MG63 (cell line): ENCODE results near the gene TAC3. TPM values are rescaled to one million over a fixed set of nuclear protein-coding genes. Genes with fewer than 3 reads are reported as not detected.

Experiments used
- DNase-seq: peaks from one replicate; pipeline ENCODE4 v3.0.0-alpha.2; 2020
- H3K27me3 ChIP-seq: fragments of 250-450 bp; sonication (Bioruptor Pico); 2 replicates; pipeline ENCODE4 v1.5.1; 2020; ENCODE audit warnings: mild to moderate bottlenecking, moderate library complexity
- H3K36me3 ChIP-seq: fragments of 250-450 bp; sonication (Bioruptor Pico); 2 replicates; pipeline ENCODE4 v1.5.1; 2020; ENCODE audit warnings: mild to moderate bottlenecking, moderate library complexity
- H3K4me3 ChIP-seq: fragments of 250-450 bp; sonication (Bioruptor Pico); 2 replicates; pipeline ENCODE4 v1.5.1; 2020; ENCODE audit warnings: mild to moderate bottlenecking, moderate library complexity
- H3K9me3 ChIP-seq: fragments of 250-450 bp; sonication (Bioruptor Pico); 2 replicates; pipeline ENCODE4 v1.5.1; 2020; ENCODE audit warnings: mild to moderate bottlenecking, moderate library complexity
- total RNA-seq: library from RNA; depleted of rRNA; stranded (reverse); fragments of >200 nt; shearing (Covaris generic); gene quantifications from 2 replicates; pipeline ENCODE4 v1.2.3, GENCODE V29; 2014; ENCODE audit warnings: low replicate concordance

Gene TAC3
- total RNA-seq, 1 experiment from 2014 or later = 0.36 TPM

DNA sequence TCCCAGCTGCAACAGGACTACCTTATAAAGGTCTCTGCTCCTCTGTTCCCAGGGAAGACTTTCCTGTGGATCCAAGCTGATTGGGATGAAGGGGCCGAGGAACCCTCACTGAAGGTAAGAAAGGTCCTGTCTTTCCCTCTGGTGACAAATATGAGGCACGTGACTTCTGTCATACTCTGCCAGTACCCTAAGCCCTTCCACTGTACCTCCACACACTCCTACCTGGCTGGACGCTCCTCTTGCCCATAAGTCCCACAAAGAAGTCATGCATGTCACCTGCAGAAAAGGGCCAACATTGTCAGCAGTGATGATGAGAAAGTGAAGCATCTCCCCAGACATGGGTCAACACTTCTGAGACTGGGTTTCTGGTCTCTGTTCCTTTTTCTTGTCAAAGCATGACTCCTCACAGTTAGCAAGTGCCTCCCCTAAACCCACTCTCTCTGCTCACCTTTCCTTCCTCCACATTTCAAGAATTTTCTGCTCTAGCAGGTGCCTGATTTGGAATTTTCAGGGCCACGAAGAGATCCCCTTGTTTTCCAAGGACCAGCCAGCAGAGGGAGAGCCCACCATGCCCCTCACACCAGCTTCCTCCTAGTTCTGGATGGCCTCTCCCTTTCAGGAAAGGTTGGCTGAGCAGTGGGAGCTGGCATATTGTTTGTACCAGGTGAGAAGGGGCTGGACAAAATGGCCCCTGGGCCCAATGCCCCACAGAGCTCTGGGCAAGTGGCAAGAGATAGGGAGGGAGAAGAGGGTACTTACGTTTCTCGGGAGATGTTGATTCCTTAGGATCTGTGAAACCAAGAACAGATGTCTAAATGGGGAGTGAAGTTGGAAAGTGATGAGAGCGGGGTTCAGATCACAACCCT, 3.5 kb downstream of the TAC3 start:
- H3K27me3 ChIP-seq = 0 out of 2 replicates have a peak, but pooled peaks cover 3% of the 10 kb centered on the region
- H3K36me3 ChIP-seq = no peaks in the 10 kb centered on the region
- H3K9me3 ChIP-seq = no peaks in the 10 kb centered on the region
- no peak overlapping the region for H3K4me3 ChIP-seq
- no peak for DNase-seq

GRCh38 chr12:57011438-57012424, 4.6 kb downstream of the TAC3 start:
- DNase-seq = no peak
- Histone ChIP-seq H3K27me3 (0 out of 2 replicates have a peak, but pooled peaks cover 3% of the 10 kb centered on the region), H3K9me3 (no peaks in the 10 kb centered on the region), H3K4me3 (no peak overlapping the region), H3K36me3 (no peaks in the 10 kb centered on the region)

GRCh38 chr12:57010627-57011247, 5.6 kb downstream of the TAC3 start:
- H3K27me3 ChIP-seq = 0 out of 2 replicates have a peak, but pooled peaks cover 3% of the 10 kb centered on the region
- H3K9me3 ChIP-seq = no peaks in the 10 kb centered on the region
- H3K4me3 ChIP-seq = no peak overlapping the region
- no peak for DNase-seq
- H3K36me3 ChIP-seq = no peaks in the 10 kb centered on the region

DNA sequence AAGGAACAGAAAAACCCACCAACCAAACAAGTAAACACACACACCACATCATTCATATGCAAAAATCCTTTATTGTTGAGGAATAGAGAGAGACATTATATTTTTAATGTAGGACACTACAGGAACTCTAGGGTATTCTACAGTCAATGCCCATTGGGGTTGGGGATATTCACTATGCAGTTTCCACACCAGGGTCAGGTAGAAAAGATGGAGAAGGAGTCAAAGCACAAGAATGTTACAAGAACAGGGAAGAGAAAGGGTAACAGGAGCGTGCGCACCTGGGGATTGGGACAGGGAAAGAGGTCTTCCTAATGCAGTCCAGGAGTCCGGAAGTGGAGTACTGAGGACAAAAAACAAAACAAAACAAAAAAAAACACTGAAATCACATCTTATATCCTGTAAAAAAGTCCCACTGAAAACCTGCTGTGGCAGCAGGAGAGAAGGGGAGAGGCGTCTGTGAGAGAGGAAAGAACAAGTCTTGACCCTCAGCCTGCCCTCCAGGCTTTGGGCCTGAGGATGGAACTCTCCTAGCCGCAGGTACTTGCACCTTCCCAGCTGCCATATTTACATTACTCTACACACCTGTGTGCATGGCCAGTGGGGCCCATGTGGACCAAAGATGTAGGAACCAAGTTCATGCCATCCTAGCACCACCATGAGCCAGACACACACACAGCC, 6.2 kb downstream of the TAC3 start:
- H3K27me3 ChIP-seq = 0 out of 2 replicates have a peak, but pooled peaks cover 3% of the 10 kb centered on the region
- no peaks in the 10 kb centered on the region for H3K36me3 ChIP-seq
- H3K4me3 ChIP-seq = no peak overlapping the region
- no peak for DNase-seq
- no peaks in the 10 kb centered on the region for H3K9me3 ChIP-seq

GRCh38 chr12:57008178-57008577, 8.2 kb downstream of the TAC3 start:
- no peak overlapping the region for H3K4me3 ChIP-seq
- H3K27me3 ChIP-seq = no peaks in the 10 kb centered on the region
- DNase-seq = no peak
- no peaks in the 10 kb centered on the region for H3K9me3 ChIP-seq
- peaks cover 16% of the 10 kb centered on the region for H3K36me3 ChIP-seq

- no peaks in the 10 kb centered on the region for H3K27me3 ChIP-seq
- no peak for DNase-seq
- peak overlapping the region; percentile 37 for H3K4me3 ChIP-seq
- no peaks in the 10 kb centered on the region for H3K9me3 ChIP-seq
- H3K36me3 ChIP-seq = peaks cover 28% of the 10 kb centered on the region
Observed at GRCh38 chr12:57006809-57007475, 9.4 kb downstream of the TAC3 start.

- peaks cover 35% of the 10 kb centered on the region for H3K36me3 ChIP-seq
- peak within 1 kb of the TSS; percentile 77 for H3K4me3 ChIP-seq
- DNase-seq = peak; percentile 69
- no peaks in the 10 kb centered on the region for H3K9me3 ChIP-seq
- no peaks in the 10 kb centered on the region for H3K27me3 ChIP-seq
Observed at GRCh38 chr12:57005980-57006808, 10.1 kb downstream of the TAC3 start, which contains the start of gene ZBTB39. Gene ZBTB39 (minus strand): TSS chr12:57006546. CDS start chr12:57004917, 1,629 bp downstream.

- Histone ChIP-seq H3K4me3 (no peak overlapping the region), H3K9me3 (no peaks in the 10 kb centered on the region), H3K36me3 (peaks cover 51% of the 10 kb centered on the region), H3K27me3 (no peaks in the 10 kb centered on the region)
- DNase-seq = no peak
Observed at GRCh38 chr12:57004651-57005050, 11.7 kb downstream of the TAC3 start.

- Histone ChIP-seq H3K27me3 (no peaks in the 10 kb centered on the region), H3K36me3 (peaks cover 58% of the 10 kb centered on the region), H3K4me3 (no peak overlapping the region), H3K9me3 (no peaks in the 10 kb centered on the region)
- DNase-seq = no peak
Observed at GRCh38 chr12:57003395-57003794, 12.9 kb downstream of the TAC3 start.

DNA sequence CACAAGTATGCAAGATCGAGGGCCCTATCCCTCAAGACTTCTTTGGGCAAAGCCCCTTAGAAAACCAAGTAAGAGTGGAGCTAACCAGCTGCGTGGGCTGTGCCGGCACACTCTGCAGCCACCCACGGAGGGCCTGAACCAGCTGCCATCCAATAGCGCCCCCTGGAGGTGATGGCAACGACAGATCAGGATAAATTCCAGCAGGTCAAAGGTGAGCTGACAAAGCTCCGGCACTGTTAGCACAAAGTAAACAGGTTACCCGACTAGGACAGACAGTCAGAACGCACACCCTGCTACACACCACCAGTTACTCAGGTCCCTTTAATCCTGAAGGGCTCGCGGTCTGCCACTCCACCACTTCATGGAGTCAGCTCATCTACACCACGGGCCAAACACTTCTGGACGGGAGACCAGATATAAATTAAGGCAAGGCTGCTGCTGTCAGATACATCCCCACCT, 14.9 kb downstream of the TAC3 start:
- Histone ChIP-seq H3K36me3 (peaks cover 62% of the 10 kb centered on the region), H3K9me3 (no peaks in the 10 kb centered on the region), H3K4me3 (no peak overlapping the region), H3K27me3 (no peaks in the 10 kb centered on the region)
- DNase-seq = peak; percentile 43

DNA sequence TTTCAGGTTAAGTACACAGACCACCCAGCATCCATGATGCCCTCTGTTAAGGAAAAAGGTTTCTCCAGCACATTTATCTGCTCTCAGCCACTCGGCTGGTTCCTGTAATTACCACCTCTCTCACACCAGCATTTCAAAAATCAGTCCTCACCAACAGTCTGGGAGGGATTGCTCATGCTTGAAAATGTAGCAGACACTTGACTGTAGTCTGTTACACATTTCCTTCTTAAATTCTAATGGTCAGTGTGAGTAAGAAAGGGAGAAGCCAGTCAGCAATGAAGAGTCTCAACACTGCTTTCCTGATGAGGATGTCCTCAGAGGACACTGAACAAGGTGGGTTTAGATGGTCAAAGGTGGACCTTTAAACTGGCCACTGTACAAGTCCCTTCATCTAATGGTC, 15.9 kb downstream of the TAC3 start:
- DNase-seq = no peak
- Histone ChIP-seq H3K9me3 (no peaks in the 10 kb centered on the region), H3K36me3 (peaks cover 62% of the 10 kb centered on the region), H3K4me3 (no peak overlapping the region), H3K27me3 (no peaks in the 10 kb centered on the region)

DNA sequence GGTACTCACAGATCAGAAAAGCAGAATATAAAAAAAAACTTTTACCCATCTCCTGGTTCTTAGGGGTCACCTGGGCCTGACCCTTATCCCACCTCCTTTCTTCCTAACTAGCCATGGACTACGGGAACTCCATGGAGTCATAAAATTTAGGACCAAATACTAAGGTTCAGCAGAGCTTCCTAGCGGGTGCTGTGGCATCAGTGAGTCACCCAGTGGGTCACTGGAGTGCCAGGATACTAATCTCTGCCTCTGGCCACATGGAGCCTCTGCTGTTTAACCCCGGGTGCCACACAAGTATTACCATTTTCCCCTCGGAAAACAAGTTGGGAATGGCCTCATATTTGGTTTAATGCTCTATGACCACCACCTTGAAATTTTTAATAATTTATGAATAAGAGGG, 16.9 kb downstream of the TAC3 start:
- H3K9me3 ChIP-seq = no peaks in the 10 kb centered on the region
- H3K36me3 ChIP-seq = peaks cover 59% of the 10 kb centered on the region
- DNase-seq = peak; percentile 44
- no peaks in the 10 kb centered on the region for H3K27me3 ChIP-seq
- H3K4me3 ChIP-seq = no peak overlapping the region

DNA sequence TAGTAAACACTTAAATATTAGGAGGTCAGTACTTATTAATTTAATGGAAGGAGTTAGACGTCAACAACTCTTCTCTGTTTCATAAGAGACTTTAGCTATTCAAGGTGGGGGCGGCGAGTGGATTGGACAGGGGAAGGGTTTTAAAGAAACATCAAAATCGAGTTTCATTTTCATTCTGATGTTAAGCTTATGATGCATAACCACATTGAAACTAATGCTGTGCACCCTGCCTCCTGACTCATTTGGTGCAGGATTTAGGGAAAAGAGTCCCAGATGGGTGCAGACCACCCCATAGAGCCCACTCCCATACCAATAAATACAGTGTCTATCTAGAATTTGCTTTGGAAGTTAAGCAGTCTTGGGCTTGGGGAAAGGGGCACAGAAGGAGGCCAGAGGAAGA, 17.3 kb downstream of the TAC3 start:
- Histone ChIP-seq H3K9me3 (no peaks in the 10 kb centered on the region), H3K27me3 (no peaks in the 10 kb centered on the region), H3K4me3 (no peak overlapping the region), H3K36me3 (peaks cover 54% of the 10 kb centered on the region)
- no peak for DNase-seq

DNA sequence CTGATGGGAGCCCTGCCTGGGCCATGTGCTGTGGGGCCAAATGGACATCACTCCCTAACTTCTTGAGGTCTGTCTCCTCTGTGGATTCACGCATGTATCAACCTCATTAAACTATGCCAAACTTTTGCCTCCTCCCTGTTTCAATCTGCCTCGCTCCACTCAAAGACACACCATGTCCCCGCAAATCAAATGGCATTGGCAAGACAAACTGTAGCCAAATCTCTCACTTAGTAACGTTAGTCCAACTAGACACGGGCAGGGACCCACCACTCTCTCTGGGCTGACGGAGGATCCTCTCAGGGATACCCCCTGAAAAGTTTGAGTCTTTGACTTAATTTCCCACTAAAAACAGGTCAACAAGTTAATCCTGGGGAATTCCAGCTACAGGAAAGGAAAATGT, 18.0 kb downstream of the TAC3 start:
- no peak overlapping the region for H3K4me3 ChIP-seq
- DNase-seq = no peak
- H3K36me3 ChIP-seq = peaks cover 47% of the 10 kb centered on the region
- H3K27me3 ChIP-seq = no peaks in the 10 kb centered on the region
- no peaks in the 10 kb centered on the region for H3K9me3 ChIP-seq
